Tibial nerve (tissue), 4 donors: ENCODE results near the gene USP37.

Experiments used
- CTCF ChIP-seq, 5 experiments: fragments of 200-600 bp in 3 of 5; fragments of 450-650 bp in 2 of 5; sonication (generic) in 3 of 5; IDR thresholded peaks; one replicate each; pipeline ENCODE4 v1.5.1; 2016 to 2019; ENCODE audit warnings: antibody characterized with exemption in 5 of 5, mild to moderate bottlenecking in 3 of 5, moderate library complexity in 2 of 5
- EP300 ChIP-seq, 2 donors: sonication (generic); formaldehyde crosslinking; IDR thresholded peaks; one replicate each; pipeline ENCODE4 v1.6.1; 2017; ENCODE audit warnings: antibody characterized with exemption in 2 of 2, mild to moderate bottlenecking in 1 of 2
- POLR2A ChIP-seq, 2 donors: fragments of 450-650 bp; IDR thresholded peaks; one replicate each; pipeline ENCODE4 v1.6.1; 2017; ENCODE audit warnings: antibody characterized with exemption in 2 of 2, mild to moderate bottlenecking in 2 of 2, moderate library complexity in 2 of 2

GRCh38 chr2:218566296-218566695, 1.9 kb downstream of the USP37 start:
- no peak for TF ChIP-seq CTCF (IDR thresholded peaks at IDR 0.05)
- TF ChIP-seq POLR2A (IDR thresholded peaks at IDR 0.05), result no peak
- TF ChIP-seq EP300 (IDR thresholded peaks at IDR 0.05), result no peak
